Mucosa of stomach (tissue), 1 donor: ENCODE data around the gene PPM1F.

Source experiments
- H3K27me3 ChIP-seq: one replicate; pipeline ENCODE4 v1.7.0; 2013; ENCODE audit warnings: mild to moderate bottlenecking, low read length; ENCODE audit not compliant: control insufficient read depth, insufficient read depth
- H3K36me3 ChIP-seq: one replicate; pipeline ENCODE4 v1.7.0; 2013; ENCODE audit warnings: low read length; ENCODE audit not compliant: control insufficient read depth, insufficient read depth
- H3K4me1 ChIP-seq: one replicate; pipeline ENCODE4 v1.7.0; 2013; ENCODE audit warnings: mild to moderate bottlenecking, low read length; ENCODE audit not compliant: control insufficient read depth, insufficient read depth
- H3K4me3 ChIP-seq: one replicate; pipeline ENCODE4 v1.7.0; 2013; ENCODE audit warnings: low read length
- H3K9ac ChIP-seq: one replicate; pipeline ENCODE4 v1.7.0; 2013; ENCODE audit warnings: mild to moderate bottlenecking, low read length, moderate library complexity
- H3K9me3 ChIP-seq: one replicate; pipeline ENCODE4 v1.7.0; 2013; ENCODE audit warnings: mild to moderate bottlenecking, low read length, moderate library complexity; ENCODE audit not compliant: control insufficient read depth
- donor health status: Pancreatic carcinoma.

Gene PPM1F

DNA sequence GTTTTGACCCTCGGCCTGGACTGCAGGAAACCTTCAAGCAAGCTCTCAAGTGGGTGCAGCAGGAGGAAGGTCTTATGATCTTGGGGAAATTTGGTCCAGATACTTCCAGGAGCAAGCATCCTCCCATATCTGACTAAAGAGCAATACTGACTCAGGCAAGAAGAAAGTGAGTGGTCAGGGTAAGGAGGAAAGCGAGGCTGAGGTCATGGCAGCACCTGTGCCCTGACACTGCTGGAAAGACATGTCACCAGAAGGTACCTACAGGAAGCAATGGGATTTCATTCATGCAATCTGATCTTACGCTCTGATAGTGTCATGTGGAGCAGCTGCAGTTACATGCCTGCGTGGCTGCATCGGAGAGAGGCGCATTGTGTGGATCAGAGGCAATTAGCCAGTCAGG lies 36.4 kb upstream of the PPM1F start:
- no peaks in the 10 kb centered on the region for H3K4me1 ChIP-seq
- no peaks in the 10 kb centered on the region for H3K9me3 ChIP-seq
- no peak overlapping the region for H3K9ac ChIP-seq
- peaks cover 4% of the 10 kb centered on the region for H3K27me3 ChIP-seq
- H3K4me3 ChIP-seq, result no peak overlapping the region
- H3K36me3 ChIP-seq, result no peaks in the 10 kb centered on the region

DNA sequence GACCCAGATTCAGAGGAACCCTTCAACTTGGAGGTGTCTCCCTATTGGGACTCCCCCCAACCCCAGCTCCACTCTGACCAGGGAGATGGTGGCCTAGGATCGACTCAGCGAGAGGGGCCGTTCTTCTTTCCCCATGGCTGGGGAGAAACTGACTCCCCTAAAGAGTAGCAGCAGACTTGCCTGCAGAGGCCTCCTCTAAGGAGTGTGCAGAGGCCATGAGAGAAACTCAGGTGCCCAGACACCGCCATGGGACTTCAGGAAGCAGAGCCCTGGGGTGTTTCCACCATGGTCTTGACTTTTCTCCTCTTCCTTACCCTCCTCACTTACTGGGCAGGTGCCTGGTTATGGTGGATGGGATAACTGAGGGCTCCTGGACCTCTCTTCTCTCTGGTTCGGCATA lies 32.6 kb upstream of the PPM1F start:
- H3K9ac ChIP-seq, result no peak overlapping the region
- no peak overlapping the region for H3K4me3 ChIP-seq
- peaks cover 4% of the 10 kb centered on the region for H3K27me3 ChIP-seq
- H3K36me3 ChIP-seq, result no peaks in the 10 kb centered on the region
- H3K4me1 ChIP-seq, result peaks cover 9% of the 10 kb centered on the region
- no peaks in the 10 kb centered on the region for H3K9me3 ChIP-seq

DNA sequence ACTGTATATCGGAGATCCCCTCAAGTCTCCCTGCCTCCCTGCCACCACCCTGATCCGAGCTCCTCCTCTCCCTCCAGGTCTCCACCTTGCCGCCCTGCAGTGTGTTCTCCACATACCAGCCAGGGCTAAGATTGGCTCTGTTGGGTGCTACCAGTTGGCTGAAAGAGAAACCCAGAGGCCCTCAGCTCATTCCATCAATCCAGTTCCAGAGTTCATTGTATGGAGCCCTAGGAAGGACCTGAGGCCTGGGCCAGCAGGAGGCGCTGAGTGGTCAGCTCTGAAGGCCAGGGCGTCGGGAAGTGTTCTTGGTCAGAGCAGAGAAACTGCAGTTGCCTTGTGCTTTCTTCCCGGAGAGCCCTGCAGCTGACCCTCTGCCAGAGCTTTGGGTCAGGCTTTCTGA lies 32.1 kb upstream of the PPM1F start:
- Histone ChIP-seq H3K4me3 (no peak overlapping the region), H3K4me1 (peaks cover 9% of the 10 kb centered on the region), H3K9ac (no peak overlapping the region), H3K9me3 (no peaks in the 10 kb centered on the region), H3K36me3 (no peaks in the 10 kb centered on the region), H3K27me3 (peaks cover 4% of the 10 kb centered on the region)

DNA sequence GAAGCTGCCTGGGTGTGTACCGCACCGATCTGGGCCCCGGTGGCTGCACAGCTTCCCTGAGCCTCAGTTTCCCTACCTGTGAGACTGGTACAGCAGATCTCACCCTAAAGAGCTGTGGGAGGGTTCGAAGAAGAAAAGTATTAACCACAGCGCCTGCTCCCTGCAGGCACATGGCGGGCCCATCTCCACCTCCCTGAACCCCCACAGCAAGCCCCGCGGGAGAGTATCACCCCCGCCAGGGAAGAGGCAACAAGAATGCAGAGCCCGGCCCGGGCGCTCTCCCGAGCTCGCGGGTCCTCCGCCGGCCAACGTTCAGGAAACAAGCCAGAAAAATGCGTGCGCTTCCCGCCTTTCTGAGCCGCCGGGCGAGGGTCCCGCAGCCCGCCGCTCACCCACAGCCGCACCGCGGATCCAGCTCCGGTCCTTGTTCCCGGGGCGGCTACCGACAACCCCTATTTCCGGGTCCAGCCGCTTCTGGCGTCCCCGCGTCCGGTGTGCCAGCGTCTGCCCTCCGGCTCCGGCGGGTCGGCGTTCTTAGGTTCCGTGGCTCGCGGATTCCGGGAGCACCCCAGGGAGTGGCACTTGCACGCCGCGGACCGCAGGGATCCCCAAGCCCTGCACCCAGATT lies 29.8 kb upstream of the PPM1F start, which contains the start of gene TOP3B:
TOP3B (minus strand) TSS at position 450 of the 628 bp plus-strand sequence. CDS start 7,078 bp downstream, outside the sequence.
- peak within 1 kb of the TSS; percentile 83 for H3K4me3 ChIP-seq
- H3K4me1 ChIP-seq, result peaks cover 9% of the 10 kb centered on the region
- H3K36me3 ChIP-seq, result no peaks in the 10 kb centered on the region
- H3K9ac ChIP-seq, result peak within 1 kb of the TSS; percentile 93
- no peaks in the 10 kb centered on the region for H3K9me3 ChIP-seq
- no peaks in the 10 kb centered on the region for H3K27me3 ChIP-seq

DNA sequence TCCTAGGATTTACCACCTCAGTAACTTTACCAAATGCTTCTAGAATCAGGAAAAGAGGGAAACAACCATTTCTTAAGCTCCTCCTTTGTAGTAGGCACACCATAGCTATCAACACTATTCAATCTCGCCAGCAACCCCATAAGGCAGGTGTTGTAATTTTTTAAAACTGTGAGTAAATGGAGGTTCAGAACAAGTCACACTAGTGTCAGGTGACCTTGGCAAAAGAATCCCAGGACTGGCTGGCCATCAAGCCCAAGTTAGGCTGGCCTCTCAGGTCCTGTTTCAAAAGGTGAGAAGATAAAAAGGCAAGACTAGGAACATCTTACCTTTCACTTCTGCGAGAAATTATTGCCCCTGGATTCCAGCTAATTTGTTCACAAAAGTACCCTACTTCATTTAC lies 29.2 kb upstream of the PPM1F start:
- Histone ChIP-seq H3K9me3 (no peaks in the 10 kb centered on the region), H3K4me1 (peaks cover 9% of the 10 kb centered on the region), H3K36me3 (no peaks in the 10 kb centered on the region), H3K4me3 (peak overlapping the region; percentile 83), H3K9ac (peak overlapping the region; percentile 93), H3K27me3 (no peaks in the 10 kb centered on the region)

DNA sequence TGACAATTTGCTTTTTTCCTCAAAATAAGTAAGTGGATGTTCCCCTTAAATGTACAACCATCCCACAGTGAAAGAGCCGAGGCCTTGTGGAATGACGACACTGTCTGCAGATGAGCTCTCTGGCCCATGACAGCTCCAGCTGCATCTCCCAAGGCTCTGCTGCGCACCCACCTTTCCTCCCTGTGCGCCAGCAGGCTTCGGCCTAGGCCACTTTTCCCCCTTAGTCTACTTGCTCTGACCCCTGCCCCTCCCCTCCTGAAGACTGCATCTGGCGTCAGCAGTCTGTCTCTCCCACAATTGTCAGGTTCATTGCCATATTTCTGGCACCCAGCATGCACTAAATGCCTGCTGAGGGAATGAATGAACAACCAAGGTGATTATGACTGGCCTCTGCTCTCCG lies 27.9 kb upstream of the PPM1F start:
- Histone ChIP-seq H3K27me3 (no peaks in the 10 kb centered on the region), H3K4me3 (no peak overlapping the region), H3K9me3 (no peaks in the 10 kb centered on the region), H3K4me1 (peaks cover 9% of the 10 kb centered on the region), H3K36me3 (no peaks in the 10 kb centered on the region), H3K9ac (no peak overlapping the region)

DNA sequence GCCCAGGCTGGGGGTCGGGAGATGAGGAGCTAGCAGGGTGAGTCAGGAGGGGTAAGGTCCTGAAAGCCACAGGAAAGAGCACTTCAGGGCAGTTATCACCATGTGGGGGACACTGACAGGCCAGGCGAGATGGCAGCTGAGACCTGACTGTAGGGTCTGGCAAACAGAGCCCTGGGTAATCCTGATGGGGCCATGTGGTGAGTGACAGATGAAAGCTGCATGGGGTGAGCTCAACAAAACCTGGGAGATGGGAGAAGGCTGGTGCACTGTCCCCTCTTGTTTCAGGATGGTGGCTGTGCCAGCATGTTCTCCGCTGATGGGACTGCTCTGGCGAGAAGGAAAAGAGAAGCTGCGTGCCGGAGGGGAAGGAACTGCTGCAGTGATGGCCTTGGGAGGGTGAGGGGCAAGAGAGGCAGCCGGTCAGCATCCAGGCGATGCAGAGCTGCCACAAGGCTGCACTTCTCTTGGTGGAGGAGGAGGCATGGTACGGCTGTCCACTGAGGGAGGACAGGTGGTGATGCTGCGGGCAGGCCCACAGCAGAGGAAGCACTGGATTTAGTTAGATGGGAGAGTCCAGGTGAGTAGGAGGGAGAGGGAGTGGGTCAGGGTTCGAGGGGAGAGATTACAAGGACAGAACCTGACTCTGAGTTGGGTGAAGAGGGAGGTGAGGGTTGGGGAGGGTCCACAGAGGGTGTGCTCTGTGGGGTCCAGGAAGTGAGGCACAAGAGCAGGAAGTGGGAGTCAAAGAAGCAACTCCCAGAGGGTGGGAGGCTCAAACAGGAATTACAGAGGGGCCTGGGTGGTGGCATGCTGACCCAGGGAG lies 26.1 kb upstream of the PPM1F start:
- no peak overlapping the region for H3K9ac ChIP-seq
- H3K9me3 ChIP-seq, result no peaks in the 10 kb centered on the region
- peaks cover 9% of the 10 kb centered on the region for H3K4me1 ChIP-seq
- no peak overlapping the region for H3K4me3 ChIP-seq
- H3K27me3 ChIP-seq, result no peaks in the 10 kb centered on the region
- H3K36me3 ChIP-seq, result peaks cover 11% of the 10 kb centered on the region

DNA sequence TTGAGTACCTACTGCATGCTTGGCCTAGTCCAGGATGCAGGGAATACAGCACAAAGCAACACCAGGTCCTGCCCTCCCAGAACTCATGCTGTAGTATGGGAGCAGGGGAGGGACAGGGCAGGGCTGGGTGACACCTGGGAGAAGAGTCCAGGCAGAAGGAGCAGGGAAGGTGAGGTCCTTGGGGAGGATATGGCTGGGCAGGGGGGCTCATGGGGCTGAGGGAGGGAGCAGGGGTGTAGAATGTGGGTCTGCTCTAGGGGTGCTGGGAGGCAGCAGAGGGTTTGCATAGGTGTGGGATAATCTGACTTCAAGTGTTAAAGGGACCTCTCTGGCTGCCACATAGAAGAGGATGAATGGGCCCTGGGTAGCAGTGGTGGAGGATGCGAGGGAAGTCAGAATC lies 25.2 kb upstream of the PPM1F start:
- Histone ChIP-seq H3K27me3 (no peaks in the 10 kb centered on the region), H3K4me3 (no peak overlapping the region), H3K9ac (no peak overlapping the region), H3K4me1 (peaks cover 9% of the 10 kb centered on the region), H3K9me3 (no peaks in the 10 kb centered on the region), H3K36me3 (peaks cover 11% of the 10 kb centered on the region)

DNA sequence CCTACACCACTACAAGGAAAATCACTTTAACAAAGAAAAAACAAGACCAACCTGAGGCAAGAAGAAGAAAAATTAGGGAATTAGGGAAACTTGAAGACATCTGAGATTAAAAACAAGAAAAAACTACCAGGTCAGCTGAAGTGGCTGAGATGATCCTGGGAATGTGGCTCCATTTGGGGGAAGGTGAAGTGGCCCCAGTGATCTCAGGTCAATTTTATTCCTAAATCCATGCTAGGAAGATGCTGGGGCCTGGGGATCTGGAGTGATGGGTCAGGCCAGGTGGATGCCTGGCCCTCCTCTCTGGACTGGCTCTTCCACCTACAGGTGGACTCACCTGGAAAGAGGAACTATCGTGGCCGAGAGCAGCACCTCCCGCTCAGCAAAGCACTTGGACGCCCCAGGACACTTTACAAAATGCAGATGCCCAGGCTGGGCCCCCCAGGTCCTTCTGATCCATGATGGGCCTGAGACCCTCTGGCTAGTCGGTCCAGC lies 23.3 kb upstream of the PPM1F start:
- no peak overlapping the region for H3K9ac ChIP-seq
- no peaks in the 10 kb centered on the region for H3K4me1 ChIP-seq
- H3K9me3 ChIP-seq, result no peaks in the 10 kb centered on the region
- no peaks in the 10 kb centered on the region for H3K27me3 ChIP-seq
- H3K4me3 ChIP-seq, result no peak overlapping the region
- H3K36me3 ChIP-seq, result peaks cover 11% of the 10 kb centered on the region

DNA sequence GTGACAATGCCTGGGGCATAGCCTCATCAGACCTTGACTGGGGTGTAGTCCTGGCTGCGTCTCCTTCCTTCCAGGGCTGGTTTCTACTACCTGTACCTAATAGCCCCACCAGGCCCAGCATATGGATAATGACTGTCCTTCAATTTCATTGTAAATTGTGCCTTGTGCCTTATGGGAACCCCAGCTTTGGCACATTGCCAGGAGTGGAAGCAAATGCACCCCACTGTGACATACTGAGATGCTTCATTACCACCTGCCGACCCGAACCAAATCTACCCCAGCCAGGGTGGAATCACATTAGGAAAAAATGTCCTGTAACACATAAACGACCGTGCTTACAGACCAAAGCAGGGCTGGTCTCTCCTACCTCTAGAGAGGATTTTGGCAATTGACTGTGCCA lies 22.6 kb upstream of the PPM1F start:
- peaks cover 11% of the 10 kb centered on the region for H3K36me3 ChIP-seq
- no peak overlapping the region for H3K4me3 ChIP-seq
- H3K9ac ChIP-seq, result no peak overlapping the region
- no peaks in the 10 kb centered on the region for H3K4me1 ChIP-seq
- no peaks in the 10 kb centered on the region for H3K27me3 ChIP-seq
- no peaks in the 10 kb centered on the region for H3K9me3 ChIP-seq

DNA sequence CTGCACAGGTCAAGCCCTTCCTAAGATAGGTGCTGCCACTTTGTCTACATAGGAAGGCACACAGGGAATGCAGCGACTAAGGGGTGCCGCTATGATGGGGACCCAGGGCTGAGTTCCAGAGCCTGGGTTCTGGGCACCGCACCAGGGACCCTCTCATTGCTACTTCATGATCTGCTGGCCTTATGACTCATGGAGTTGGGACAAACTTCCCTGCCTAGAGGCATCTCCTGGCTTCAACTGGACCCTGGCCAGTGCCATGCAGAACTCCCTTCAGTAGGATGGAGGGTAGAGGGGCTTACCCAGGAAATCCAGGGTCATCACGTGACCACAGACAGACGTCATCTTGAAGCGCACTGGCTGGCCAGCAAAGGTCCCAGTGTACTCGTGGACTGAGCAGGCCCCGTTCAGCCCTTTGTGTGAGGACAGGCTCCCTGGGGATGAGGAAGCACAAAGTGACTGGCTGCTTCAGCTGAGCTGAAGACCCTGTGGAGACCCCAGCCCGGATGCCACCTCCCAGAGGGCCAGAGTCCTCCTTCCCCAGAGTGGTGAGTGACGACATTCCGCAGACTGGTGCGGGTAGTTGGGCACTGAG lies 21.5 kb upstream of the PPM1F start:
- H3K4me3 ChIP-seq, result no peak overlapping the region
- H3K36me3 ChIP-seq, result peaks cover 11% of the 10 kb centered on the region
- H3K9ac ChIP-seq, result no peak overlapping the region

DNA sequence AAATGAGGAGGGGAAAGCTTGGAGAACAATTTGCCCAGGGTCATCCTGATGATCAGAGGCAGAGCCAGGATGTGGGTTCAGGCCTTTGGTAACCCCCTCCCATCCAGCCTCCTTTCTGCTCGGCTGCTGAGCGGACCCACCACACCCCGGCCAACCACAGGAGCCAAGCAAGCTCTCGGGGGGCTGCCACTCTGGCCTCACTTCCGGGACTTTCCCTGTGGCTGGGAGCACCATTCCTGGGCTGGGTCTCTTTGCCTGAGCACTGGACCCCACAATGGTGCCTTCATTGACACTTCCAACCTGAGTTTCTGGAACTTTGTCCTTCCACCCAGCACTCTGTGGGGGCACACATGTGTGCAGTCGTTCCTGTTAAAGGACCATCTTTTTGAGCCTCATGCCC lies 20.2 kb upstream of the PPM1F start:
- Histone ChIP-seq H3K36me3 (peaks cover 11% of the 10 kb centered on the region), H3K27me3 (no peaks in the 10 kb centered on the region), H3K4me3 (no peak overlapping the region), H3K9me3 (no peaks in the 10 kb centered on the region), H3K4me1 (no peaks in the 10 kb centered on the region), H3K9ac (no peak overlapping the region)

More for the DNA sequence above, 21.5 kb upstream of the PPM1F start:
- no peaks in the 10 kb centered on the region for H3K9me3 ChIP-seq
- no peaks in the 10 kb centered on the region for H3K4me1 ChIP-seq
- no peaks in the 10 kb centered on the region for H3K27me3 ChIP-seq
